ENCODE data around the gene INHBA. TPM values are rescaled to one million over a fixed set of nuclear protein-coding genes. Genes with fewer than 3 reads are reported as not detected.

The INHBA gene
- total RNA-seq, 6 donors from 2014 or later, result 2.1 to 76.5 (median 42.4) TPM

DNA sequence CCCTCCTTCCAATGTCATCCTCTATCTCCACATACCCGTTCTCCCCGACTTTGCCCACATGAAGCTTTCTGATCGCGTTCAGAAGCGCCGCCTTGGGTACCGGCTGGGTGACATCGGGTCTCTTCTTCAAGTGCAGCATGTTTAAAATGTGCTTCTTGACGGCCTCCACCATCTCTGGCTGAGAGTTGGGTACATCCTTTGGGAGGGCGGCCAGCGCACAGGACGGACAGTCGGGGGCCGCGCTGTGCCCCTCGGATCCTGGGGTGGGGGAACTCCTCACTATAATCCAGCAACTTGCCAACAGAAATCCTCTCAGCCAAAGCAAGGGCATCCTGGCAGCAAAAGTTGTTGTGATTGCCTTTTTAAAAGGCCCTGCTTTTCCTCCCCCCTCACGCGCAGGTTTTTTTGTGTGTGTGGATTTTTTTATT lies 2.8 kb downstream of the INHBA start:
- Histone ChIP-seq H3K4me1 (peaks cover 0 to 14% (median 10%) of the 10 kb centered on the region in 4 donors), H3K27me3 (no peaks in the 10 kb centered on the region), H3K27ac (peak overlapping the region in 2 of 4 donors; percentile 8 to 71), H3K36me3 (no peaks in the 10 kb centered on the region), H3K9me3 (no peaks in the 10 kb centered on the region), H3K4me3 (peak overlapping the region in 3 of 4 donors; percentile 15 to 37 (median 26))
- 2 to 3% methylated on average over 15 to 18 of the region's 18 CpGs for WGBS, 2 donors
- ATAC-seq (ENCODE audit: low FRiP score in 2 of 2) (no peak), DNase-seq (peak in 1 of 2 donors; percentile 71)
- TF ChIP-seq, protein P1, sequence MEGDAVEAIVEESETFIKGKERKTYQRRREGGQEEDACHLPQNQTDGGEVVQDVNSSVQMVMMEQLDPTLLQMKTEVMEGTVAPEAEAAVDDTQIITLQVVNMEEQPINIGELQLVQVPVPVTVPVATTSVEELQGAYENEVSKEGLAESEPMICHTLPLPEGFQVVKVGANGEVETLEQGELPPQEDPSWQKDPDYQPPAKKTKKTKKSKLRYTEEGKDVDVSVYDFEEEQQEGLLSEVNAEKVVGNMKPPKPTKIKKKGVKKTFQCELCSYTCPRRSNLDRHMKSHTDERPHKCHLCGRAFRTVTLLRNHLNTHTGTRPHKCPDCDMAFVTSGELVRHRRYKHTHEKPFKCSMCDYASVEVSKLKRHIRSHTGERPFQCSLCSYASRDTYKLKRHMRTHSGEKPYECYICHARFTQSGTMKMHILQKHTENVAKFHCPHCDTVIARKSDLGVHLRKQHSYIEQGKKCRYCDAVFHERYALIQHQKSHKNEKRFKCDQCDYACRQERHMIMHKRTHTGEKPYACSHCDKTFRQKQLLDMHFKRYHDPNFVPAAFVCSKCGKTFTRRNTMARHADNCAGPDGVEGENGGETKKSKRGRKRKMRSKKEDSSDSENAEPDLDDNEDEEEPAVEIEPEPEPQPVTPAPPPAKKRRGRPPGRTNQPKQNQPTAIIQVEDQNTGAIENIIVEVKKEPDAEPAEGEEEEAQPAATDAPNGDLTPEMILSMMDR (IDR thresholded peaks at IDR 0.05), result no peak
- TF ChIP-seq EP300 (IDR thresholded peaks at IDR 0.05) (no peak), POLR2AphosphoS5 (IDR thresholded peaks at IDR 0.05) (no peak), POLR2A (IDR thresholded peaks at IDR 0.05) (no peak)

DNA sequence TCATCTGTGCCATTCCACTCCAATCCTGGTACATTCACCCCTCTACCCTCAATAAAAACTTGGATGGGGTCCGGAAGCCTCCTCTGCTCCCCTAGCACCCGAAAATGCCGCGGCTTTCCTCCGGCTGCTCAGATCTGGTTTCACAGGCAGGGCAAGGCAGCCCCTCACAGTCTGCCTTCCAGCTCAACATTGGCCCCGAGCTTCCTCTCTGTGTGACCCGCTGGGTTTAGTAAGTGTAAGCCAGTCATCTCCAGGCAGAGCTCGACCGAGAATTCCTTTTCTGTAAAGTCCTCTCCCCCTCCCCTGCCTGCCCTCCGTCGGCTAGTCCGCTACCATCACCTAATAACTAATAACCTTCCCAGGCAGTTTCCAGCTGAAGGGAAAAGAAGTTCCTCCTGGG lies 3.4 kb downstream of the INHBA start:
- H3K4me3 ChIP-seq, result peak overlapping the region; percentile 13 to 37 (median 20)
- peaks cover 0 to 11% (median 10%) of the 10 kb centered on the region in 4 donors for H3K4me1 ChIP-seq
- H3K27me3 ChIP-seq, result no peaks in the 10 kb centered on the region
- no peaks in the 10 kb centered on the region for H3K36me3 ChIP-seq
- 2 to 12% methylated on average over 12 of the region's 12 CpGs for WGBS, 2 donors
- TF ChIP-seq POLR2A (IDR thresholded peaks at IDR 0.05), result no peak
- TF ChIP-seq EP300 (IDR thresholded peaks at IDR 0.05), result no peak
- no peak for TF ChIP-seq POLR2AphosphoS5 (IDR thresholded peaks at IDR 0.05)
- TF ChIP-seq, protein P1 (IDR thresholded peaks at IDR 0.05), result no peak
- H3K27ac ChIP-seq, result peak overlapping the region in 2 of 4 donors; percentile 23 to 71
- H3K9me3 ChIP-seq, result no peaks in the 10 kb centered on the region
- DNase-seq (peak in 1 of 2 donors; percentile 30), ATAC-seq (ENCODE audit: low FRiP score in 2 of 2) (no peak)

DNA sequence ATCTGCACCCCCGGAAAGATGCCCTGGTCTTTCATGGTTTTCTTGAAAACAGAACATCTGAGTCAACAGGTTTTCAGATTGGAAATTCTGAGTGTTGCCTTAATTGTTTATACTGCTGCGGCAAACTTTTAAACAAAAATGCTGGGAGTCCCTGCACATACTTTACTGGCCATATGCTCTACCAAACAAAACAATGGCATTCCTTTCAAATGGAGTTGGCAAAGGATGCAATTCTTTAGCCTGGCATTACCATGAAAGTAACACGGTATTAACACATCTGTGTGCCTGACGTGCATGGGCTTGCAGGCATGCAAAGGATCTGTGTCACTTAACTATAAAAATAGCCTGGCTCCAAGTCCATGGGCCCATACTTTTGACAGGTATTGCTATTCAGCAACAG lies 4.2 kb downstream of the INHBA start:
- no peak for TF ChIP-seq POLR2A (IDR thresholded peaks at IDR 0.05)
- no peak for TF ChIP-seq POLR2AphosphoS5 (IDR thresholded peaks at IDR 0.05)
- TF ChIP-seq EP300 (IDR thresholded peaks at IDR 0.05), result no peak
- TF ChIP-seq, protein P1 (IDR thresholded peaks at IDR 0.05), result no peak
- 48 to 53% methylated on average over 4 of the region's 4 CpGs for WGBS, 2 donors
- no peak for ATAC-seq (ENCODE audit: low FRiP score in 2 of 2)

DNA sequence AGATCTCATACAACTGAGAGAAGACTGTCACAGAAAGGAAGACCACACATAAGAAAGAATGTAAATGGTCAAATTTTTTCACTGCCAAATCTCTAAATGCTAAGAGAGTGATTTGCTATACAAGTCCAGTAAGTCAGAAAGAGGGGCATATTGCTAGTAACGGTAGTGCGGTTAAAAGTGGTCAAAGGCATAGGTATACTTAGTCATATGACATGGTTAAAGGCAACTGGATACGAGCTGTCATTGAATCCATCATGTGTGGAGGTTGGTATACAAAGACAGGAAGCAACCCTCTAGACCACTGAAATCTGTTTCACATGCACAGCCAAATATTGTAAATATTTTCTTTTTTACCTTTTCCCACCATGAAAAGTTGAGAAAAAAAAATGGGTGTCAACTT lies 4.8 kb downstream of the INHBA start:
- H3K27ac ChIP-seq, result no peak overlapping the region
- DNase-seq (no peak), ATAC-seq (ENCODE audit: low FRiP score in 2 of 2) (no peak)
- no peaks in the 10 kb centered on the region for H3K27me3 ChIP-seq
- H3K36me3 ChIP-seq, result no peaks in the 10 kb centered on the region
- peaks cover 0 to 11% (median 10%) of the 10 kb centered on the region in 4 donors for H3K4me1 ChIP-seq
- 72 to 78% methylated on average over 3 of the region's 3 CpGs for WGBS, 2 donors
- no peaks in the 10 kb centered on the region for H3K9me3 ChIP-seq
- peak overlapping the region in 2 of 4 donors; percentile 2 to 37 for H3K4me3 ChIP-seq
- TF ChIP-seq EP300 (IDR thresholded peaks at IDR 0.05) (no peak), POLR2A (IDR thresholded peaks at IDR 0.05) (no peak), POLR2AphosphoS5 (IDR thresholded peaks at IDR 0.05) (no peak)
- TF ChIP-seq, protein P1 (IDR thresholded peaks at IDR 0.05), result no peak

More for the DNA sequence above, 4.2 kb downstream of the INHBA start:
- peak overlapping the region in 2 of 4 donors; percentile 2 to 37 for H3K4me3 ChIP-seq
- H3K27me3 ChIP-seq, result no peaks in the 10 kb centered on the region
- H3K27ac ChIP-seq, result no peak overlapping the region
- H3K9me3 ChIP-seq, result no peaks in the 10 kb centered on the region
- DNase-seq, result no peak
- peaks cover 0 to 11% (median 10%) of the 10 kb centered on the region in 4 donors for H3K4me1 ChIP-seq
- no peaks in the 10 kb centered on the region for H3K36me3 ChIP-seq
